ENCODE results near the gene CRKL.

DNA sequence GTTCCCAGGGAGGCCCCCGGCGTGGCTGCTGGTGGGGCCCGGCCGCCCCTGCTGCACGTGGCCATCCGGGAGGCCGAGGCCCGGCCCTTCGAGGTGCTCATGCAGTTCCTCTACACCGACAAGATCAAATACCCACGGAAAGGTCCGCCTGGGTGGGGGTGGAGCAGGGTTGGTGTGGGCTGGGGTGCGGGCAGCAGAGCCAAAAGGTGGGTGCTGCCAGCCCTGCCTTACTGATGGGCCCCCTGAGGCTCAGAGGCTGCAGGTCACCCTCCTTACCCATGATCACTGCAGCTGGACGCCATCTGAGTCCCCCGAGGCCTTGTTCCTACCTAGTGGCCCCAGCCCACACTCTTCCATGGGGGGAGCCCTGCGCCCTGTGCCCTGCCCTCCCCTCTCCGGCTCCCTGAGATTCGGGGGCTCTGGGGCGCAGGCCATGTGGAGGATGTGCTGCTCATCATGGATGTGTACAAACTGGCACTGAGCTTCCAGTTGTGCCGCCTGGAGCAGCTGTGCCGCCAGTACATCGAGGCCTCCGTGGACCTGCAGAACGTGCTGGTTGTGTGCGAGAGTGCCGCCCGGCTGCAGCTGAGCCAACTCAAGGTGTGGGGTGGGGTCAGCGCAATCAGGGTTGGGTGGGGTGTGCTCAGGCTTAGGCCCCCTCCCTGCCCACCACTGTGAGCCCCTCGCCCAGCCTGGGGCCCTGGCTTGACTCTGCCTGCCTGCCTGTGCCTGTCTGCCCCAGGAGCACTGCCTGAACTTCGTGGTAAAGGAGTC, 77.1 kb downstream of the CRKL start:
- TF ChIP-seq, protein P1, sequence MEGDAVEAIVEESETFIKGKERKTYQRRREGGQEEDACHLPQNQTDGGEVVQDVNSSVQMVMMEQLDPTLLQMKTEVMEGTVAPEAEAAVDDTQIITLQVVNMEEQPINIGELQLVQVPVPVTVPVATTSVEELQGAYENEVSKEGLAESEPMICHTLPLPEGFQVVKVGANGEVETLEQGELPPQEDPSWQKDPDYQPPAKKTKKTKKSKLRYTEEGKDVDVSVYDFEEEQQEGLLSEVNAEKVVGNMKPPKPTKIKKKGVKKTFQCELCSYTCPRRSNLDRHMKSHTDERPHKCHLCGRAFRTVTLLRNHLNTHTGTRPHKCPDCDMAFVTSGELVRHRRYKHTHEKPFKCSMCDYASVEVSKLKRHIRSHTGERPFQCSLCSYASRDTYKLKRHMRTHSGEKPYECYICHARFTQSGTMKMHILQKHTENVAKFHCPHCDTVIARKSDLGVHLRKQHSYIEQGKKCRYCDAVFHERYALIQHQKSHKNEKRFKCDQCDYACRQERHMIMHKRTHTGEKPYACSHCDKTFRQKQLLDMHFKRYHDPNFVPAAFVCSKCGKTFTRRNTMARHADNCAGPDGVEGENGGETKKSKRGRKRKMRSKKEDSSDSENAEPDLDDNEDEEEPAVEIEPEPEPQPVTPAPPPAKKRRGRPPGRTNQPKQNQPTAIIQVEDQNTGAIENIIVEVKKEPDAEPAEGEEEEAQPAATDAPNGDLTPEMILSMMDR (conservative IDR thresholded peaks at IDR 0.05; ENCODE audit: low read depth, low read length), result no peak
- no peak for TF ChIP-seq EZH2 (IDR thresholded peaks at IDR 0.05; ENCODE audit: borderline replicate concordance, low read depth, low read length, poor library complexity, severe bottlenecking)

Measured in A673 (cell line).